HepG2 (cell line): Measurements from ENCODE around the gene GRIK4. TPM values are rescaled to one million over a fixed set of nuclear protein-coding genes. Genes with fewer than 3 reads are reported as not detected.

Experiments used
- DBP ChIP-seq: sonication (generic); formaldehyde crosslinking; IDR thresholded peaks from 2 replicates; pipeline ENCODE4 v1.4.0; 2020; ENCODE audit warnings: missing genetic modification reagents; ENCODE audit errors: not compliant biosample characterization
- FLYWCH1 ChIP-seq: sonication (generic); formaldehyde crosslinking; IDR thresholded peaks from 2 replicates; pipeline ENCODE4 v1.8.1; 2023; ENCODE audit warnings: mild to moderate bottlenecking, missing genetic modification reagents
- FOXA1 ChIP-seq, 2 experiments: fragments of 450-650 bp in 1 of 2; sonication (generic) in 1 of 2; formaldehyde crosslinking in 1 of 2; IDR thresholded peaks; 2 replicates each; pipeline versions ENCODE4 v1.4.0 to v1.6.1; 2016 to 2020; ENCODE audit warnings: missing genetic modification reagents in 1 of 2
- IRX3 ChIP-seq: sonication (generic); formaldehyde crosslinking; IDR thresholded peaks from 2 replicates; pipeline ENCODE4 v1.8.1; 2023; ENCODE audit warnings: mild to moderate bottlenecking, low read depth, missing genetic modification reagents, borderline replicate concordance
- JARID2 ChIP-seq: sonication (generic); formaldehyde crosslinking; IDR thresholded peaks from 2 replicates; pipeline ENCODE4 v1.8.1; 2023; ENCODE audit warnings: missing genetic modification reagents, inconsistent platforms; ENCODE audit not compliant: insufficient replicate concordance
- KDM3A ChIP-seq: IDR thresholded peaks from 2 replicates; pipeline ENCODE4 v1.6.1; 2018; ENCODE audit warnings: low read depth, missing compliant biosample characterization
- MTA3 ChIP-seq: sonication (generic); formaldehyde crosslinking; IDR thresholded peaks from 2 replicates; pipeline ENCODE4 v1.4.0; 2020; ENCODE audit warnings: missing genetic modification reagents
- MXD1 ChIP-seq: sonication (generic); formaldehyde crosslinking; IDR thresholded peaks from 2 replicates; pipeline ENCODE4 v1.4.0; 2020; ENCODE audit warnings: mild to moderate bottlenecking, missing genetic modification reagents
- THAP9 ChIP-seq: sonication (generic); formaldehyde crosslinking; IDR thresholded peaks from 2 replicates; pipeline ENCODE4; 2020; ENCODE audit warnings: missing genetic modification reagents, mild to moderate bottlenecking, borderline replicate concordance
- TSC22D2 ChIP-seq: sonication (generic); formaldehyde crosslinking; IDR thresholded peaks from 2 replicates; pipeline ENCODE4 v1.5.1; 2020; ENCODE audit warnings: missing genetic modification reagents, mild to moderate bottlenecking, borderline replicate concordance
- ZFAT ChIP-seq: sonication (generic); formaldehyde crosslinking; conservative IDR thresholded peaks from 2 replicates; pipeline ENCODE4 v1.8.1; 2023; ENCODE audit warnings: missing genetic modification reagents, inconsistent platforms
- ZNF331 ChIP-seq: sonication (generic); formaldehyde crosslinking; IDR thresholded peaks from 2 replicates; pipeline ENCODE4 v1.4.0; 2020; ENCODE audit warnings: missing genetic modification reagents
- ZNF543 ChIP-seq: sonication (generic); formaldehyde crosslinking; IDR thresholded peaks from 2 replicates; pipeline ENCODE4 v1.4.0; 2020; ENCODE audit warnings: mild to moderate bottlenecking, missing genetic modification reagents
- ZNF646 ChIP-seq: sonication (generic); formaldehyde crosslinking; IDR thresholded peaks from 2 replicates; pipeline ENCODE4 v1.9.0; 2021; ENCODE audit warnings: mild to moderate bottlenecking, missing genetic modification reagents
- ZNF816 ChIP-seq: sonication (generic); formaldehyde crosslinking; IDR thresholded peaks from 2 replicates; pipeline ENCODE4 v1.8.0; 2022; ENCODE audit warnings: missing genetic modification reagents, mild to moderate bottlenecking, borderline replicate concordance
- ZNF879 ChIP-seq: sonication (generic); formaldehyde crosslinking; IDR thresholded peaks from 2 replicates; pipeline ENCODE4 v1.8.1; 2023; ENCODE audit warnings: missing genetic modification reagents
- polyA plus RNA-seq, 8 experiments: library from polyadenylated mRNA; depleted of rRNA in 3 of 8; stranded (reverse) in 7 of 8; unstranded in 1 of 8; fragments of >200 nt; fragmentation: Illumina TruSeq in 4 of 8; extraction: Trizol in 4 of 8; gene quantifications; 2 replicates each; pipeline versions ENCODE4 v1.2.1 to v1.2.3, GENCODE V29; 2011 to 2016; ENCODE audit warnings: low read depth in 4 of 8, missing spikeins in 1 of 8, mixed read lengths in 1 of 8; ENCODE audit not compliant: insufficient read depth in 1 of 8
- total RNA-seq, 5 experiments: library from RNA; depleted of rRNA; stranded (reverse); fragments of >200 nt; fragmentation: Illumina TruSeq; extraction: Trizol; gene quantifications; 2 replicates each; pipeline ENCODE4 v1.2.3, GENCODE V29; 2016; ENCODE audit warnings: low read depth in 1 of 5

GRIK4 gene
- total and polyA plus RNA-seq, 2 of the 13 experiments (the other 11 are each of a cell fraction or from before 2014, with no cell fraction given) = 0.04 to 0.07 TPM

- TF ChIP-seq ZNF879 = no peak
- no peak for TF ChIP-seq DBP (CRISPR knock-in tag)
- no peak for TF ChIP-seq ZNF816 (CRISPR knock-in tag)
- TF ChIP-seq JARID2 (CRISPR knock-in tag) = no peak
- no peak for TF ChIP-seq ZNF543
- TF ChIP-seq IRX3 (CRISPR knock-in tag) = no peak
- TF ChIP-seq MTA3 = no peak
- TF ChIP-seq KDM3A (CRISPR knock-in tag) = no peak
- no peak for TF ChIP-seq TSC22D2 (CRISPR knock-in tag)
- no peak for TF ChIP-seq MXD1
- TF ChIP-seq ZFAT (CRISPR knock-in tag) = no peak
- no peak for TF ChIP-seq FOXA1 (IDR thresholded peaks at IDR 0.05)
- no peak for TF ChIP-seq FOXA1 (CRISPR knock-in tag; IDR thresholded peaks at IDR 0.05)
- TF ChIP-seq FLYWCH1 = no peak
- TF ChIP-seq THAP9 = no peak
- no peak for TF ChIP-seq ZNF646
- TF ChIP-seq ZNF331 (CRISPR knock-in tag) = no peak
Observed at GRCh38 chr11:120532082-120532831, 20.7 kb downstream of the GRIK4 start (continued).
